Cardiac muscle cell (in vitro differentiated cells and primary cell): ENCODE measurements around the gene LITAF. TPM values are rescaled to one million over a fixed set of nuclear protein-coding genes. Genes with fewer than 3 reads are reported as not detected.
A peak's percentile ranks its signal among the peaks of the same experiment; 100 is the strongest.

Experiments
- DNase-seq, 2 donors: peaks; one replicate each; pipeline versions ENCODE4 v3.0.0 to v3.0.0-alpha.2; 2010 to 2017; ENCODE audit warnings: low read depth in 1 of 2, low spot score in 1 of 2
- H3K27ac ChIP-seq: fragments of 200-600 bp; sonication (generic); 2 replicates; pipeline ENCODE4 v1.5.1; 2016
- H3K27me3 ChIP-seq: fragments of 200-600 bp; sonication (generic); 2 replicates; pipeline ENCODE4 v1.6.0; 2016; ENCODE audit warnings: control low read depth
- H3K36me3 ChIP-seq: fragments of 200-600 bp; sonication (generic); 2 replicates; pipeline ENCODE4 v1.5.1; 2016; ENCODE audit warnings: control low read depth
- H3K4me1 ChIP-seq: fragments of 200-600 bp; sonication (generic); 2 replicates; pipeline ENCODE4 v1.8.1; 2017; ENCODE audit warnings: low read depth, mild to moderate bottlenecking, mixed run types
- H3K4me3 ChIP-seq: fragments of 200-600 bp; sonication (generic); 2 replicates; pipeline ENCODE4 v1.5.1; 2016; ENCODE audit warnings: mild to moderate bottlenecking
- H3K9me3 ChIP-seq: fragments of 200-600 bp; sonication (generic); 2 replicates; pipeline ENCODE4 v1.5.1; 2017; ENCODE audit warnings: low read depth, mild to moderate bottlenecking, control low read depth
- CTCF ChIP-seq: IDR thresholded peaks from 2 replicates; pipeline ENCODE4 v1.5.1; 2012; ENCODE audit warnings: low read depth, mild to moderate bottlenecking, low read length
- polyA plus RNA-seq: library from polyadenylated mRNA; unstranded; fragments of >200 nt; fragmentation: Nextera tagmentation; extraction: Ambion mirVana; gene quantifications from 2 replicates; pipeline ENCODE4 v1.2.1, GENCODE V29; 2016
- total RNA-seq: library from RNA; depleted of rRNA; stranded (reverse); fragments of >200 nt; gene quantifications from 2 replicates; pipeline ENCODE4 v1.2.3, GENCODE V29; 2016

Gene LITAF
- total and polyA plus RNA-seq, 2 experiments from 2014 or later: 42.1 to 43.3 TPM

- Histone ChIP-seq H3K9me3 (no peaks in the 10 kb centered on the region), H3K27me3 (no peaks in the 10 kb centered on the region), H3K27ac (no peak overlapping the region), H3K36me3 (no peaks in the 10 kb centered on the region), H3K4me3 (no peak overlapping the region), H3K4me1 (no peaks in the 10 kb centered on the region)
- TF ChIP-seq CTCF: no peak
- DNase-seq: peak in 1 of 2 donors; percentile 27
Observed at GRCh38 chr16:11550791-11551498, 35.8 kb downstream of the LITAF start.

- H3K4me1 ChIP-seq: no peaks in the 10 kb centered on the region
- H3K4me3 ChIP-seq: no peak overlapping the region
- H3K36me3 ChIP-seq: no peaks in the 10 kb centered on the region
- no peaks in the 10 kb centered on the region for H3K9me3 ChIP-seq
- no peak overlapping the region for H3K27ac ChIP-seq
- no peak for TF ChIP-seq CTCF
- H3K27me3 ChIP-seq: no peaks in the 10 kb centered on the region
- no peak for DNase-seq
Observed at GRCh38 chr16:11547118-11547916, 39.4 kb downstream of the LITAF start.

- Histone ChIP-seq H3K4me3 (no peak overlapping the region), H3K9me3 (no peaks in the 10 kb centered on the region), H3K36me3 (no peaks in the 10 kb centered on the region), H3K27ac (no peak overlapping the region), H3K27me3 (no peaks in the 10 kb centered on the region), H3K4me1 (no peaks in the 10 kb centered on the region)
- TF ChIP-seq CTCF: no peak
- peak in 1 of 2 donors; percentile 25 for DNase-seq
Observed at GRCh38 chr16:11546608-11547061, 40.1 kb downstream of the LITAF start.

GRCh38 chr16:11543661-11544393 is 42.9 kb downstream of the LITAF start:
- H3K27me3 ChIP-seq: no peaks in the 10 kb centered on the region
- no peaks in the 10 kb centered on the region for H3K9me3 ChIP-seq
- H3K27ac ChIP-seq: no peak overlapping the region
- no peaks in the 10 kb centered on the region for H3K4me1 ChIP-seq
- TF ChIP-seq CTCF: no peak
- no peak for DNase-seq
- H3K36me3 ChIP-seq: no peaks in the 10 kb centered on the region
- H3K4me3 ChIP-seq: no peak overlapping the region

- Histone ChIP-seq H3K27ac (no peak overlapping the region), H3K4me3 (no peak overlapping the region), H3K27me3 (no peaks in the 10 kb centered on the region), H3K4me1 (no peaks in the 10 kb centered on the region), H3K9me3 (no peaks in the 10 kb centered on the region), H3K36me3 (no peaks in the 10 kb centered on the region)
- DNase-seq: peak in 1 of 2 donors; percentile 47
- no peak for TF ChIP-seq CTCF
Observed at GRCh38 chr16:11542069-11542744, 44.5 kb downstream of the LITAF start.
